HepG2 (cell line): Measurements from ENCODE around the gene WBP1. TPM values are rescaled to one million over a fixed set of nuclear protein-coding genes. Genes with fewer than 3 reads are reported as not detected.

Experiments used
- CBX1 ChIP-seq: IDR thresholded peaks from one replicate; pipeline ENCODE4 v1.6.1; 2016; ENCODE audit warnings: antibody characterized with exemption, low read depth
- ETS1 ChIP-seq: sonication (generic); formaldehyde crosslinking; IDR thresholded peaks from 2 replicates; pipeline ENCODE4 v1.4.0; 2020; ENCODE audit warnings: missing genetic modification reagents
- GMEB2 ChIP-seq: IDR thresholded peaks from 2 replicates; pipeline ENCODE4 v1.6.1; 2016; ENCODE audit warnings: missing biosample characterization, missing genetic modification reagents, low read depth
- HIVEP1 ChIP-seq: sonication (generic); formaldehyde crosslinking; IDR thresholded peaks from 2 replicates; pipeline ENCODE4 v1.4.0; 2020; ENCODE audit warnings: mild to moderate bottlenecking, missing genetic modification reagents
- HOXA3 ChIP-seq: sonication (generic); formaldehyde crosslinking; IDR thresholded peaks from 2 replicates; pipeline ENCODE4 v1.5.0; 2020; ENCODE audit warnings: missing genetic modification reagents
- KDM5B ChIP-seq: sonication (generic); formaldehyde crosslinking; IDR thresholded peaks from 2 replicates; pipeline ENCODE4 v1.4.0; 2020; ENCODE audit warnings: missing genetic modification reagents, mild to moderate bottlenecking, borderline replicate concordance
- KLF13 ChIP-seq: sonication (generic); formaldehyde crosslinking; IDR thresholded peaks from 2 replicates; pipeline ENCODE4 v1.4.0; 2020; ENCODE audit warnings: mild to moderate bottlenecking, missing genetic modification reagents
- RCOR2 ChIP-seq: IDR thresholded peaks from 2 replicates; pipeline ENCODE4 v1.6.1; 2016; ENCODE audit warnings: missing biosample characterization, missing genetic modification reagents
- RFX5 ChIP-seq: IDR thresholded peaks from 2 replicates; pipeline ENCODE4 v1.6.1; 2011; ENCODE audit warnings: low read depth, low read length, improper control_type of control experiment
- SSRP1 ChIP-seq: IDR thresholded peaks from 2 replicates; pipeline ENCODE4 v1.6.1; 2016; ENCODE audit warnings: control low read depth
- THAP7 ChIP-seq: sonication (generic); formaldehyde crosslinking; IDR thresholded peaks from 2 replicates; pipeline ENCODE4 v1.8.1; 2023; ENCODE audit warnings: mild to moderate bottlenecking, missing genetic modification reagents
- ZHX2 ChIP-seq, 2 experiments: sonication (generic) in 1 of 2; formaldehyde crosslinking in 1 of 2; IDR thresholded peaks; 2 replicates each; pipeline versions ENCODE4 v1.6.1 to v1.9.0; 2014 to 2022; ENCODE audit warnings: antibody characterized with exemption in 1 of 2, borderline replicate concordance in 1 of 2, inconsistent platforms in 1 of 2, low read depth in 1 of 2, missing genetic modification reagents in 1 of 2
- ZMYM3 ChIP-seq: sonication (generic); formaldehyde crosslinking; IDR thresholded peaks from 2 replicates; pipeline ENCODE4 v1.5.1; 2020; ENCODE audit warnings: mild to moderate bottlenecking, missing genetic modification reagents
- ZNF143 ChIP-seq: sonication (generic); formaldehyde crosslinking; IDR thresholded peaks from 2 replicates; pipeline ENCODE4 v1.4.0; 2020; ENCODE audit warnings: missing genetic modification reagents
- ZNF260 ChIP-seq: sonication (generic); formaldehyde crosslinking; IDR thresholded peaks from 2 replicates; pipeline ENCODE4 v1.4.0; 2020; ENCODE audit warnings: missing genetic modification reagents, low read depth, mild to moderate bottlenecking, borderline replicate concordance
- ZNF317 ChIP-seq: sonication (generic); formaldehyde crosslinking; IDR thresholded peaks from 2 replicates; pipeline ENCODE4 v1.5.0; 2020; ENCODE audit warnings: mild to moderate bottlenecking, missing genetic modification reagents
- ZNF432 ChIP-seq: sonication (generic); formaldehyde crosslinking; IDR thresholded peaks from 2 replicates; pipeline ENCODE4 v1.5.0; 2020; ENCODE audit warnings: missing genetic modification reagents, mild to moderate bottlenecking, borderline replicate concordance
- ZNF660 ChIP-seq: sonication (generic); formaldehyde crosslinking; IDR thresholded peaks from 2 replicates; pipeline ENCODE4 v1.5.1; 2020; ENCODE audit warnings: mild to moderate bottlenecking, low read depth, missing genetic modification reagents, borderline replicate concordance
- ZNF772 ChIP-seq: sonication (generic); formaldehyde crosslinking; IDR thresholded peaks from 2 replicates; pipeline ENCODE4 v1.5.0; 2020; ENCODE audit warnings: mild to moderate bottlenecking, missing genetic modification reagents
- ZSCAN12 ChIP-seq: sonication (generic); formaldehyde crosslinking; IDR thresholded peaks from 2 replicates; pipeline ENCODE4 v1.9.0; 2021; ENCODE audit warnings: mild to moderate bottlenecking, missing genetic modification reagents
- polyA plus RNA-seq, 8 experiments: library from polyadenylated mRNA; depleted of rRNA in 3 of 8; stranded (reverse) in 7 of 8; unstranded in 1 of 8; fragments of >200 nt; fragmentation: Illumina TruSeq in 4 of 8; extraction: Trizol in 4 of 8; gene quantifications; 2 replicates each; pipeline versions ENCODE4 v1.2.1 to v1.2.3, GENCODE V29; 2011 to 2016; ENCODE audit warnings: low read depth in 4 of 8, missing spikeins in 1 of 8, mixed read lengths in 1 of 8; ENCODE audit not compliant: insufficient read depth in 1 of 8
- total RNA-seq, 5 experiments: library from RNA; depleted of rRNA; stranded (reverse); fragments of >200 nt; fragmentation: Illumina TruSeq; extraction: Trizol; gene quantifications; 2 replicates each; pipeline ENCODE4 v1.2.3, GENCODE V29; 2016; ENCODE audit warnings: low read depth in 1 of 5

Gene WBP1
- total and polyA plus RNA-seq, 2 of the 13 experiments (the other 11 are each of a cell fraction or from before 2014, with no cell fraction given): 38.8 to 85.7 TPM

- TF ChIP-seq GMEB2 (CRISPR knock-in tag) (peak; percentile 84), SSRP1 (CRISPR knock-in tag) (peak; percentile 94; the same call in 1 of the 2 replicates), ZNF317 (CRISPR knock-in tag) (peak; percentile 76), KDM5B (peak; percentile 90; the same call in 1 of the 2 replicates), RFX5 (peak; percentile 31; the same call in 1 of the 2 replicates), HIVEP1 (peak; percentile 97), RCOR2 (CRISPR knock-in tag) (no peak), KLF13 (CRISPR knock-in tag) (peak; percentile 89; the same call in 1 of the 2 replicates), THAP7 (CRISPR knock-in tag) (0 out of 2 replicates have a peak, but pooled peaks have one; percentile 71), ZHX2 (IDR thresholded peaks at IDR 0.05; ENCODE audit: low read depth) (peak; percentile 99), ZHX2 (CRISPR knock-in tag; IDR thresholded peaks at IDR 0.05; ENCODE audit: borderline replicate concordance) (no peak), ZMYM3 (CRISPR knock-in tag) (peak; percentile 85; the same call in 1 of the 2 replicates), HOXA3 (CRISPR knock-in tag) (peak; percentile 99), ZNF660 (CRISPR knock-in tag) (no peak), CBX1 (peak; percentile 99), ZNF432 (CRISPR knock-in tag) (no peak), ZNF260 (CRISPR knock-in tag) (no peak), ETS1 (CRISPR knock-in tag) (no peak), ZNF143 (CRISPR knock-in tag) (peak; percentile 84), ZNF772 (peak; percentile 94), ZSCAN12 (no peak)
Observed at GRCh38 chr2:74454654-74455511, 3.4 kb upstream of the WBP1 start, which contains the start of gene INO80B (continued).
